H1 (cell line): ENCODE measurements around the gene SDHAF4. TPM values are rescaled to one million over a fixed set of nuclear protein-coding genes. Genes with fewer than 3 reads are reported as not detected.

Source experiments
- CTCF ChIA-PET: fragments of 300-600 bp; sonication (Branson Sonifier 250); formaldehyde crosslinking; loops from one replicate; lab custom pipeline; 2021; ENCODE audit not compliant: partially characterized antibody; lab: Charles Lee
- POLR2A ChIA-PET: fragments of 300-600 bp; sonication (Branson Sonifier 250); formaldehyde crosslinking; loops from one replicate; lab custom pipeline; 2021; ENCODE audit warnings: inconsistent platforms; ENCODE audit not compliant: partially characterized antibody; lab: Charles Lee
- DNase-seq, 2 experiments: peaks; one replicate each; pipeline versions ENCODE4 v3.0.0 to v3.0.0-alpha.2; 2010 to 2022; ENCODE audit warnings: low spot score in 2 of 2, low read depth in 1 of 2, mixed read lengths in 1 of 2
- FAIRE-seq: peaks from 2 replicates; lab custom pipeline; 2011; peaks lifted over from hg19 to GRCh38; lab: Jason Lieb, UNC
- H2AFZ ChIP-seq: 2 replicates; pipeline ENCODE4 v1.8.1; 2012; ENCODE audit warnings: low read length, inconsistent platforms
- H2AK5ac ChIP-seq: 2 replicates; pipeline ENCODE4 v1.6.1; 2013; ENCODE audit warnings: low read depth, low read length
- H2BK120ac ChIP-seq: replicated peaks from 2 replicates; pipeline ENCODE3; 2013; ENCODE audit warnings: low read depth, low read length, inconsistent platforms
- H2BK12ac ChIP-seq: 2 replicates; pipeline ENCODE4 v1.6.1; 2013; ENCODE audit warnings: low read depth, low read length
- H2BK15ac ChIP-seq: 2 replicates; pipeline ENCODE4 v1.6.1; 2013; ENCODE audit warnings: low read length
- H2BK20ac ChIP-seq: 2 replicates; pipeline ENCODE4 v1.6.1; 2013; ENCODE audit warnings: low read length
- H2BK5ac ChIP-seq: 2 replicates; pipeline ENCODE4 v1.6.1; 2013; ENCODE audit warnings: low read depth, low read length
- H3K14ac ChIP-seq: 2 replicates; pipeline ENCODE4 v1.6.1; 2013; ENCODE audit warnings: inconsistent platforms; ENCODE audit not compliant: insufficient read length
- H3K18ac ChIP-seq: 2 replicates; pipeline ENCODE4 v1.6.1; 2013; ENCODE audit warnings: low read length; ENCODE audit errors: extremely low read depth
- H3K23ac ChIP-seq: 2 replicates; pipeline ENCODE4 v1.6.1; 2013; ENCODE audit warnings: inconsistent platforms; ENCODE audit not compliant: insufficient read length
- H3K23me2 ChIP-seq: 2 replicates; pipeline ENCODE4 v1.6.1; 2013; ENCODE audit warnings: low read depth, low read length
- H3K27ac ChIP-seq: 2 replicates; pipeline ENCODE4 v1.6.1; 2011; ENCODE audit warnings: low read depth, low read length, inconsistent platforms
- H3K27me3 ChIP-seq, 4 experiments: replicated peaks in 1 of 4; 1 replicate in 1 of 4; 2 replicates in 3 of 4; pipeline versions ENCODE4 v1.6.1 to v1.8.1; 2011 to 2013; ENCODE audit warnings: low read length in 3 of 4, mild to moderate bottlenecking in 3 of 4, inconsistent platforms in 2 of 4, mixed read lengths in 2 of 4, moderate library complexity in 1 of 4; ENCODE audit not compliant: control insufficient read depth in 3 of 4, insufficient read depth in 3 of 4; ENCODE audit errors: extremely low read depth in 1 of 4
- H3K36me3 ChIP-seq, 4 experiments: 2 replicates each; pipeline versions ENCODE4 v1.6.1 to v1.8.1; 2011 to 2013; ENCODE audit warnings: mild to moderate bottlenecking in 4 of 4, low read length in 3 of 4, moderate library complexity in 2 of 4, control low read depth in 1 of 4, inconsistent platforms in 1 of 4; ENCODE audit not compliant: insufficient read depth in 4 of 4, control insufficient read depth in 2 of 4
- H3K4ac ChIP-seq: replicated peaks from 2 replicates; pipeline ENCODE3; 2013; ENCODE audit warnings: low read length, low read depth, mixed read lengths, inconsistent platforms; ENCODE audit not compliant: insufficient read length
- H3K4me1 ChIP-seq, 4 experiments: replicated peaks in 1 of 4; 1 replicate in 1 of 4; 2 replicates in 3 of 4; pipeline versions ENCODE4 v1.6.1 to v1.8.1; 2011 to 2013; ENCODE audit warnings: low read length in 3 of 4, inconsistent platforms in 2 of 4, mixed read lengths in 1 of 4; ENCODE audit not compliant: insufficient read depth in 4 of 4, control insufficient read depth in 3 of 4
- H3K4me2 ChIP-seq, 2 experiments: 2 replicates each; pipeline versions ENCODE4 v1.6.1 to v1.8.1; 2011 to 2013; ENCODE audit warnings: low read depth in 2 of 2, low read length in 2 of 2, control low read depth in 1 of 2, inconsistent platforms in 1 of 2, mild to moderate bottlenecking in 1 of 2; ENCODE audit not compliant: insufficient read depth in 1 of 2
- H3K4me3 ChIP-seq, 4 experiments: fragments of 200-600, 300-600 bp in 1 of 4; sonication (generic), shearing (Covaris generic), sonication (Bioruptor Twin) in 1 of 4; 2 replicates each; pipeline versions ENCODE4 v1.5.1 to v1.8.1; 2011 to 2016; ENCODE audit warnings: low read length in 4 of 4, low read depth in 3 of 4, control low read depth in 2 of 4, inconsistent platforms in 2 of 4, mild to moderate bottlenecking in 2 of 4, mixed read lengths in 1 of 4, moderate library complexity in 1 of 4; ENCODE audit not compliant: insufficient read depth in 2 of 4; ENCODE audit errors: extremely low read depth in 1 of 4
- H3K56ac ChIP-seq: replicated peaks from 2 replicates; pipeline ENCODE3; 2013; ENCODE audit warnings: low read depth, mild to moderate bottlenecking, mixed read lengths, low read length, inconsistent platforms; ENCODE audit not compliant: insufficient read length
- H3K79me1 ChIP-seq: 2 replicates; pipeline ENCODE4 v1.6.1; 2013; ENCODE audit warnings: low read depth, low read length, control low read depth
- H3K79me2 ChIP-seq, 2 experiments: 2 replicates each; pipeline versions ENCODE4 v1.6.1 to v1.8.1; 2012 to 2013; ENCODE audit warnings: low read length in 2 of 2, mild to moderate bottlenecking in 2 of 2, inconsistent platforms in 1 of 2; ENCODE audit not compliant: insufficient read depth in 2 of 2, control insufficient read depth in 1 of 2
- H3K9ac ChIP-seq, 4 experiments: replicated peaks in 1 of 4; 1 replicate in 1 of 4; 2 replicates in 3 of 4; pipeline versions ENCODE4 v1.6.1 to v1.8.1; 2011 to 2013; ENCODE audit warnings: low read depth in 3 of 4, low read length in 3 of 4, control low read depth in 2 of 4, mild to moderate bottlenecking in 2 of 4, moderate library complexity in 2 of 4, inconsistent platforms in 1 of 4; ENCODE audit errors: extremely low read depth in 1 of 4
- H3K9me3 ChIP-seq, 2 experiments: 2 replicates each; pipeline versions ENCODE4 v1.6.1 to v1.8.1; 2012 to 2013; ENCODE audit warnings: mild to moderate bottlenecking in 2 of 2, moderate library complexity in 2 of 2, control low read depth in 1 of 2, inconsistent platforms in 1 of 2, low read depth in 1 of 2, low read length in 1 of 2, mixed read lengths in 1 of 2; ENCODE audit not compliant: insufficient read depth in 2 of 2
- H4K20me1 ChIP-seq, 2 experiments: replicated peaks in 1 of 2; 2 replicates each; pipeline versions ENCODE3 to v1.8.1; 2011 to 2013; ENCODE audit warnings: inconsistent platforms in 2 of 2, low read length in 2 of 2, mild to moderate bottlenecking in 1 of 2; ENCODE audit not compliant: insufficient read depth in 2 of 2, control insufficient read depth in 1 of 2
- H4K5ac ChIP-seq: 2 replicates; pipeline ENCODE4 v1.6.1; 2013; ENCODE audit warnings: low read length, low read depth, mixed read lengths, inconsistent platforms; ENCODE audit not compliant: insufficient read length
- H4K8ac ChIP-seq: 2 replicates; pipeline ENCODE4 v1.8.0; 2013; ENCODE audit warnings: mild to moderate bottlenecking, moderate library complexity, low read length, inconsistent platforms; ENCODE audit not compliant: insufficient read depth; ENCODE audit errors: extremely low read depth
- H4K91ac ChIP-seq: replicated peaks from 2 replicates; pipeline ENCODE3; 2013; ENCODE audit warnings: low read length, mixed read lengths, inconsistent platforms; ENCODE audit not compliant: insufficient read length
- JUN ChIP-seq: IDR thresholded peaks from 2 replicates; pipeline ENCODE4 v1.6.1; 2011; ENCODE audit warnings: low read depth, mild to moderate bottlenecking, improper control_type of control experiment, low read length
- KDM1A ChIP-seq: fragments of 200-600, 300-600 bp; sonication (generic); IDR thresholded peaks from 2 replicates; pipeline ENCODE4 v1.7.1; 2016; ENCODE audit warnings: mild to moderate bottlenecking, low read length, borderline replicate concordance
- POLR2AphosphoS5 ChIP-seq: IDR thresholded peaks from 2 replicates; pipeline ENCODE4 v1.6.1; 2011; ENCODE audit warnings: low read depth, low read length
- RXRA ChIP-seq: IDR thresholded peaks from 2 replicates; pipeline ENCODE4 v1.6.1; 2011; ENCODE audit warnings: low read depth, mild to moderate bottlenecking, low read length, moderate library complexity; ENCODE audit not compliant: insufficient read depth
- WGBS, 2 experiments: shearing (Covaris generic) in 1 of 2; methylation state at CpG; one replicate each; pipeline versions ENCODE4 v1.1.6 to v1.1.7; 2013 to 2015; ENCODE audit warnings: low lambda C conversion rate in 2 of 2, mixed read lengths in 2 of 2, inconsistent platforms in 1 of 2, low coverage in 1 of 2, missing lambda C conversion rate in 1 of 2; ENCODE audit not compliant: insufficient replicate concordance in 2 of 2, insufficient coverage in 1 of 2, insufficient read length in 1 of 2; ENCODE audit errors: extremely low coverage in 1 of 2, missing lambda C conversion rate in 1 of 2; 5-methylcytosine and 5-hydroxymethylcytosine counted together
- polyA plus RNA-seq, 7 experiments: library from polyadenylated mRNA; depleted of rRNA in 3 of 7; stranded (reverse) in 5 of 7; unstranded in 2 of 7; fragments of >200 nt in 5 of 7; fragments of 200-250 nt in 2 of 7; gene quantifications; 1 replicate in 5 of 7; 2 replicates in 1 of 7; 4 replicates in 1 of 7; pipeline versions ENCODE4 v1.2.1 to v1.2.3, GENCODE V29; 2011 to 2013; ENCODE audit warnings: missing spikeins in 2 of 7, mixed read lengths in 2 of 7
- total RNA-seq: library from RNA; stranded (reverse); fragmentation: NEBNext Ultra II Directional; extraction: Animal tissue kit (Norgen Biotek cat#: 25700); gene quantifications from 2 replicates; pipeline ENCODE4 v1.2.1, GENCODE V29; 2021
- TF ChIP-seq, protein P1 (sequence below): IDR thresholded peaks from 2 replicates; pipeline ENCODE4 v1.6.1; 2012; ENCODE audit warnings: inconsistent platforms

SDHAF4 gene
- total and polyA plus RNA-seq, 2 of the 8 experiments (the other 6 are each of a cell fraction or from before 2014, with no cell fraction given) = 9.8 to 14.9 TPM

- WGBS, 2 experiments = 94% methylated on average over 34 of the region's 36 CpGs; no CpG with 5 or more reads in 1 of the 2 experiments
- no peak overlapping the region for H4K5ac ChIP-seq
- no peaks in the 10 kb centered on the region for H3K36me3 ChIP-seq
- no peaks in the 10 kb centered on the region for H3K79me1 ChIP-seq
- no peak overlapping the region for H3K4ac ChIP-seq
- H3K18ac ChIP-seq = no peak overlapping the region
- no peak overlapping the region for H2AFZ ChIP-seq
- peaks cover 0 to 4% of the 10 kb centered on the region in 2 experiments; a peak in 1 of 4 replicates for H3K9me3 ChIP-seq
- DNase-seq = no peak
- H4K91ac ChIP-seq = no peak overlapping the region
- ChIA-PET POLR2A (interaction anchor here (0.8 kb wide), 1 partner anchor 40 kb away, joined by 3 read pairs; the partner anchor contains the start of gene SMAP1), CTCF (interaction anchor here (0.6 kb wide), 1 partner anchor 387 kb away, joined by 3 read pairs; no protein-coding TSS in a partner anchor)
- H3K4me1 ChIP-seq = no peaks in the 10 kb centered on the region
- no peak overlapping the region for H3K23ac ChIP-seq
- no peaks in the 10 kb centered on the region for H3K27me3 ChIP-seq
- H4K8ac ChIP-seq = no peak overlapping the region
- no peak overlapping the region for H3K4me3 ChIP-seq
- no peaks in the 10 kb centered on the region for H3K23me2 ChIP-seq
- no peaks in the 10 kb centered on the region for H4K20me1 ChIP-seq
- no peak overlapping the region for H2AK5ac ChIP-seq
- no peak overlapping the region for H2BK5ac ChIP-seq
- H3K4me2 ChIP-seq = no peak overlapping the region
- no peak overlapping the region for H3K14ac ChIP-seq
- FAIRE-seq = no peak
- no peak overlapping the region for H2BK12ac ChIP-seq
- no peak overlapping the region for H3K27ac ChIP-seq
- no peak overlapping the region for H2BK120ac ChIP-seq
- no peak overlapping the region for H3K56ac ChIP-seq
- H3K9ac ChIP-seq = no peak overlapping the region
- no peak overlapping the region for H2BK20ac ChIP-seq
- H2BK15ac ChIP-seq = no peak overlapping the region
- H3K79me2 ChIP-seq = no peaks in the 10 kb centered on the region
- TF ChIP-seq KDM1A = no peak
- no peak for TF ChIP-seq JUN
- TF ChIP-seq POLR2AphosphoS5 = no peak
- no peak for TF ChIP-seq RXRA
- TF ChIP-seq, protein P1, sequence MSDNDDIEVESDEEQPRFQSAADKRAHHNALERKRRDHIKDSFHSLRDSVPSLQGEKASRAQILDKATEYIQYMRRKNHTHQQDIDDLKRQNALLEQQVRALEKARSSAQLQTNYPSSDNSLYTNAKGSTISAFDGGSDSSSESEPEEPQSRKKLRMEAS = no peak
These were observed 60.9 kb downstream of the SDHAF4 start for GRCh38 chr6:70627500-70628254.
